ENCODE measurements around the gene MRPS18A.

DNA sequence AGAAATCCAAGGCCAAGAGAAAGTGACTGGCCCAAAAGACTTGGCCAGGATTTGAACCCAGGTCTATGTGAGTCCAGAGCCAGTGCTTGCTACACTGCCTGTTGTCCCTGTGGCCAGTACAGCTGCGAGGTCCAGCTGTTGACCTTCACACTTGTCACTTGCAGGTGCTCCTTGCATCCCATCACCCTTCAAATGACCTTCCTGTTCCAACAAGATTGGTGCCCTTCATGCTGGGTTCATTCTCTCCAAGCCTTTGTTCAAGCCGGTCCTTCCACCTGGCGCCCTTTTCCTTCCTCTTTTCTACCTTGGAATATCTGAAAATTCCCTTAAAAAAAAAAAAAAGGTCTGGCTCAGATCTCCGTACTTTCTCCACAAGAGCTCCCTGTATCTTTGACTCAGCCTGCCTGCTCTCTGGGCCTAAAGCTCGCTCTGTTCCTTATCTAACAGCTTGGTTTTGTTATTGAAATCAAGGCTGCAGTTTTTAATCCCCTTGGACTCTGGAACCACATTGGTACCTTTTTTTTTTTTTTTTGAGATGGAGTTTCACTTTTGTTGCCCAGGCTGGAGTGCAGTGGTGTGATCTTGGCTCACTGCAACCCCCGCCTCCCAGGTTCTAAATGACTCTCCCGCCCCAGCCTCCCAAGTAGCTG, 22.2 kb upstream of the MRPS18A start:
- no peak for TF ChIP-seq EZH2phosphoT487 (IDR thresholded peaks at IDR 0.05; ENCODE audit: insufficient read depth, low read depth)
- no peak for TF ChIP-seq EZH2 (IDR thresholded peaks at IDR 0.05; ENCODE audit: insufficient read depth, poor library complexity, severe bottlenecking)

All from GM23248 (cell line).